GM20431 (cell line): ENCODE data around the gene CIB4.
"Not testable (repeated sequence)": the region's sequence is repeated elsewhere in the genome, so short reads cannot be mapped to it uniquely, and the experiment has no call there.

Experiments used
- in situ Hi-C: fragments of 300-500 bp; cut with MseI, MboI; formaldehyde crosslinking; loops from one replicate; pipeline ENCODE4 v1.15.0; 2020; ENCODE audit warnings: low sequenced_read_pairs; ENCODE audit not compliant: unreplicated experiment

Gene CIB4

GRCh38 chr2:26668856-26669750 is 27.9 kb upstream of the CIB4 start:
- in situ Hi-C loops, result no loop called here

GRCh38 chr2:26668041-26668440 is 26.9 kb upstream of the CIB4 start:
- in situ Hi-C loops, result no loop called here

GRCh38 chr2:26666671-26667070 is 25.5 kb upstream of the CIB4 start:
- in situ Hi-C loops, result no loop called here

GRCh38 chr2:26665296-26665695 is 24.1 kb upstream of the CIB4 start:
- in situ Hi-C loops, result not testable (repeated sequence)

- in situ Hi-C loops, result no loop called here
Measured at GRCh38 chr2:26660363-26660962, 19.3 kb upstream of the CIB4 start.

- in situ Hi-C loops, result no loop called here
Measured at GRCh38 chr2:26658691-26659346, 17.7 kb upstream of the CIB4 start.

- in situ Hi-C loops, result no loop called here
Measured at GRCh38 chr2:26657265-26657664, 16.1 kb upstream of the CIB4 start.

GRCh38 chr2:26655611-26656195 is 14.5 kb upstream of the CIB4 start:
- in situ Hi-C loops, result no loop called here

GRCh38 chr2:26655120-26655519 is 14.0 kb upstream of the CIB4 start:
- in situ Hi-C loops, result not testable (repeated sequence)

GRCh38 chr2:26654061-26654340 is 12.8 kb upstream of the CIB4 start:
- in situ Hi-C loops, result no loop called here

GRCh38 chr2:26653207-26654060 is 12.3 kb upstream of the CIB4 start:
- in situ Hi-C loops, result no loop called here

- in situ Hi-C loops, result no loop called here
Measured at GRCh38 chr2:26652361-26653041, 11.3 kb upstream of the CIB4 start.

- in situ Hi-C loops, result no loop called here
Measured at GRCh38 chr2:26651799-26652198, 10.6 kb upstream of the CIB4 start.

GRCh38 chr2:26651470-26651771 is 10.3 kb upstream of the CIB4 start:
- in situ Hi-C loops, result no loop called here

GRCh38 chr2:26650713-26651469 is 9.7 kb upstream of the CIB4 start:
- in situ Hi-C loops, result no loop called here

- in situ Hi-C loops, result no loop called here
Measured at GRCh38 chr2:26649992-26650712, 9.0 kb upstream of the CIB4 start.

- in situ Hi-C loops, result no loop called here
Measured at GRCh38 chr2:26649322-26649721, 8.2 kb upstream of the CIB4 start.

GRCh38 chr2:26648516-26648915 is 7.3 kb upstream of the CIB4 start:
- in situ Hi-C loops, result no loop called here
